ENCODE measurements around the gene STK11IP. TPM values are rescaled to one million over a fixed set of nuclear protein-coding genes. Genes with fewer than 3 reads are reported as not detected.
A peak's percentile ranks its signal among the peaks of the same experiment; 100 is the strongest.

The STK11IP gene, protein sequence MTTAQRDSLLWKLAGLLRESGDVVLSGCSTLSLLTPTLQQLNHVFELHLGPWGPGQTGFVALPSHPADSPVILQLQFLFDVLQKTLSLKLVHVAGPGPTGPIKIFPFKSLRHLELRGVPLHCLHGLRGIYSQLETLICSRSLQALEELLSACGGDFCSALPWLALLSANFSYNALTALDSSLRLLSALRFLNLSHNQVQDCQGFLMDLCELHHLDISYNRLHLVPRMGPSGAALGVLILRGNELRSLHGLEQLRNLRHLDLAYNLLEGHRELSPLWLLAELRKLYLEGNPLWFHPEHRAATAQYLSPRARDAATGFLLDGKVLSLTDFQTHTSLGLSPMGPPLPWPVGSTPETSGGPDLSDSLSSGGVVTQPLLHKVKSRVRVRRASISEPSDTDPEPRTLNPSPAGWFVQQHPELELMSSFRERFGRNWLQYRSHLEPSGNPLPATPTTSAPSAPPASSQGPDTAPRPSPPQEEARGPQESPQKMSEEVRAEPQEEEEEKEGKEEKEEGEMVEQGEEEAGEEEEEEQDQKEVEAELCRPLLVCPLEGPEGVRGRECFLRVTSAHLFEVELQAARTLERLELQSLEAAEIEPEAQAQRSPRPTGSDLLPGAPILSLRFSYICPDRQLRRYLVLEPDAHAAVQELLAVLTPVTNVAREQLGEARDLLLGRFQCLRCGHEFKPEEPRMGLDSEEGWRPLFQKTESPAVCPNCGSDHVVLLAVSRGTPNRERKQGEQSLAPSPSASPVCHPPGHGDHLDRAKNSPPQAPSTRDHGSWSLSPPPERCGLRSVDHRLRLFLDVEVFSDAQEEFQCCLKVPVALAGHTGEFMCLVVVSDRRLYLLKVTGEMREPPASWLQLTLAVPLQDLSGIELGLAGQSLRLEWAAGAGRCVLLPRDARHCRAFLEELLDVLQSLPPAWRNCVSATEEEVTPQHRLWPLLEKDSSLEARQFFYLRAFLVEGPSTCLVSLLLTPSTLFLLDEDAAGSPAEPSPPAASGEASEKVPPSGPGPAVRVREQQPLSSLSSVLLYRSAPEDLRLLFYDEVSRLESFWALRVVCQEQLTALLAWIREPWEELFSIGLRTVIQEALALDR
- polyA plus RNA-seq (2013, experiment 1 of 2) = 17.4 TPM
- polyA plus RNA-seq (2013, experiment 2 of 2) = 14.3 TPM

DNA sequence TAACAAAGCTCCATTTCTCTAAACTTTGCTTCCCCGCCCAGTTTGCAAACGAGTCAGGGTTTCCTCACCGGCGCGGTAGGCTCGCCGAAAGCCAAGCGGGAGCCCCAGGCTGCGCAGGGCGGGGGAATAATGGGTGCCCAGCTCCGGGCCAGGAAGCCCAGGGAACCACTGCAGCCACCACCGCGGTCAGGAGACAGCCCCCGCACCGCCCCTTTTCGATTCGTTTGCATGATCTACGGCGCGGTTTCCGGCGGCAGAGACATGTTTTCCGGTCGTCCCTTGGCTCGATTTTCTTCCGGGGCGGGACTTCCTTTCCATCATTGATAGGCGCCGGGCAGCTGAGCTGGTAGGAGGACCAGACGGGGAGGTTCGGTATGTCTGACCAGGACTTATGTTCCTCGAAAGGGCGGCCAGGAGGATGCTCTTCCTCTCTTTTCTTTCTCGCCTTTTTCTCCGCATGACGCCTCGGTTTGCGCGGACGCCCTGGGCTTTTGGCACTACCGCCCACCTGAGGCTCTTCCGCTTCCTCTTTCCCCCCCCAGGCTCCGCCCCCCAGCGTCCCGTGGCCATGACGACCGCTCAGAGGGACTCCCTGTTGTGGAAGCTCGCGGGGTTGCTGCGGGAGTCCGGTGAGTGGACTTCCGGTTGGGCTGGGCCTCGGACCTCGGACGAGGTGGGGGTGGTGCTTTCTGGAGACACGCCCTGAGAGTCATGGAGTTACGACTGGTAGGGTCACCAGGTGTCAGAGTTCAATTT is at the start of gene STK11IP:
TSS of gene STK11IP (plus strand) at position 306 of the 756 bp plus-strand sequence. CDS start at position 569, 263 bp downstream.
- H3K9me3 ChIP-seq (ENCODE audit: control insufficient read depth, low read length) = no peaks in the 10 kb centered on the region
- H3K4me1 ChIP-seq (ENCODE audit: control insufficient read depth, insufficient read depth, low read length, poor library complexity, severe bottlenecking) = peaks cover 11% of the 10 kb centered on the region
- peak within 1 kb of the TSS; percentile 95 for H3K27ac ChIP-seq (ENCODE audit: low read depth, low read length, severe bottlenecking)
- peaks cover 11% of the 10 kb centered on the region for H3K36me3 ChIP-seq (ENCODE audit: control insufficient read depth, insufficient read depth, low read length)
- peak within 1 kb of the TSS; percentile 66 for H3K4me3 ChIP-seq (ENCODE audit: extremely low read depth, insufficient read depth, low read length, poor library complexity, severe bottlenecking)
- 0% methylated on average over 45 to 48 of the region's 57 CpGs for WGBS, 2 experiments (ENCODE audit: insufficient coverage in 2 of 2)

DNA sequence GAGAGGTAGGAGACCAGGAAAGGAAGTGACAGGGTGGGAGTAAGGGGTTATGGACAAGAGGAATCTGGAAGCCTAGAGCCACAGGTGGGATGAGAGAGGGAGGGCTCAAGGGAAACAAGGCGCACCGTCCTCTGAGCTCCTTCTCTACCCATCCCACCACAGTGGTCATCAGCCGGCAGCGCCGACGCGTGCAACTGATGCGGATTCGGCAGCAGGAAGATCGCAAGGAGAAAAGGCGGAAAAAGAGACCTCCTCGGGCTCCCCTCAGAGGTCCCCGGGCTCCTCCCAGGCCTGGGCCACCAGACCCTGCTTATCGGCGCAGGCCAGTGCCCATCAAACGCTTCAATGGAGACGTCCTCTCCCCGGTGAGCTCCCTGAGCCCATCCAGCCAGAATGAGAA is 48.7 kb upstream of the STK11IP start:
- WGBS, 2 experiments (ENCODE audit: insufficient coverage in 2 of 2) = 95 to 96% methylated on average over 10 to 16 of the region's 18 CpGs
- peaks cover 4% of the 10 kb centered on the region for H3K4me1 ChIP-seq (ENCODE audit: control insufficient read depth, insufficient read depth, low read length, poor library complexity, severe bottlenecking)
- H3K36me3 ChIP-seq (ENCODE audit: control insufficient read depth, insufficient read depth, low read length) = no peaks in the 10 kb centered on the region
- H3K9me3 ChIP-seq (ENCODE audit: control insufficient read depth, low read length) = no peaks in the 10 kb centered on the region
- no peak overlapping the region for H3K27ac ChIP-seq (ENCODE audit: low read depth, low read length, severe bottlenecking)
- H3K4me3 ChIP-seq (ENCODE audit: extremely low read depth, insufficient read depth, low read length, poor library complexity, severe bottlenecking) = no peak overlapping the region

DNA sequence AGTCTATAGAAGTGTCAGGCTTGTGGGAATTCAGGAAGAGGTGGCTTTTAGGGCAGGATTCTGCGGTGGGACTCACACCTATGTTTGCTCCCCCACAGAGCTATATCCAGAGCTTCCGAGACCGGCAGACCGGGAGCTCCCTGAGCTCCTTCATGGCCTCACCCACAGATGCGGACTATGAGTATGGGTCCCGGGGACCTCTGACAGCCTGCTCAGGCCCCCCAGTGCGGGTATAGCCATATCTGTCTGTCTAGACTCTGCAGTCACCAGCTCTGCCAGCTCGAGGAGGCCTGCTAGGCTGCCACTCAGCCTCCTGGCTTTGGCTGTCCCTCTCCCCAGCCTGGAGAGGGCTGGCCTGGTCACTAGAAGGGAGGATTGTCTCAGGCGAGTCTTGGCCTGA is 48.0 kb upstream of the STK11IP start:
- no peaks in the 10 kb centered on the region for H3K36me3 ChIP-seq (ENCODE audit: control insufficient read depth, insufficient read depth, low read length)
- 90 to 92% methylated on average over 6 to 8 of the region's 9 CpGs for WGBS, 2 experiments (ENCODE audit: insufficient coverage in 2 of 2)
- no peaks in the 10 kb centered on the region for H3K9me3 ChIP-seq (ENCODE audit: control insufficient read depth, low read length)
- H3K4me1 ChIP-seq (ENCODE audit: control insufficient read depth, insufficient read depth, low read length, poor library complexity, severe bottlenecking) = no peaks in the 10 kb centered on the region
- no peak overlapping the region for H3K27ac ChIP-seq (ENCODE audit: low read depth, low read length, severe bottlenecking)
- no peak overlapping the region for H3K4me3 ChIP-seq (ENCODE audit: extremely low read depth, insufficient read depth, low read length, poor library complexity, severe bottlenecking)

DNA sequence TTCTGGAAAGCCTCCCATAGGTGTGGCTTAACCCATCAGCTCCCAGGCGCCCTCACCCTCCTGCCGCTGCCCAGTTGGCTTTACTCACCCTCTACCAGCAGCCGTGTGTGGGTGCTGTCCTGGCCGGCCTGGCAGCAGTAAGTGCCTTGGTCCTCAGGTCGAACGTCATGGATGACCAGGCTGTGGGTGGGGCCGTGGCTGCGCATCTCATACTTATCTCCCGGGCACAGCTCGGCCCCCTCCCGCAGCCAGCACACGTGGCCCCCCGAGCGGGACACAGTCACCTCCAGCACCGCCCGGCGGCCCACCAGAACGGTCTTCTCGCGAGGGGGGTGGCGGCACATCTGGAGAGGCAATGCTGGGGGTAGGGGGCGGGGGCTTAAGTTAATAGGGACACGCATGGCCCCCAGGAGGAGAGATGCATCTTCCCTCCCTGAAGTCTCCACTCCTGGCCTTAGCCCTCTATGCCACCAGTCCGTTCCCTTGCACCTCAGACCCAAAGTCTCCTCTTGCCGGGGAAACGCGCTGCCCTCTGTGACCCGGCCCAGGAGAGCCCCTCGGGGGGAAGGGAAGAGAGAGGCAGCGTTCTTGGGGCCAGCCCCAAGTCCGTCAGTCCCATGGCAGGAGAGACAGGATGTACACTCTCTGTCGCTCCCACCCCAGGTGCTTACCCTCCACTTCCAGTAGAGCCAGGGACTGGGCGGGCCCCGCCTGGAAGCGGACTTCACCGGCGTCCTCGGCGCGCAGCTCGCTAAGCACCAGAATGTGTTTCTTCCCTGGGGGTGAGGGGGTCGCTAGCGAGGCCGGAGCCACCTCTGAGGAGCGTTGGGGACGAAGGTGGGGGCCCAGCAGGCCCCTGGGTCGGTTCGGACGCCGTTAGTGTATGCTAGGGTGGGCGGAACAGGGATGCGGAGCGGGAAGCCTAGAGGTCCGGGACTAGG is 45.9 kb upstream of the STK11IP start:
- no peaks in the 10 kb centered on the region for H3K9me3 ChIP-seq (ENCODE audit: control insufficient read depth, low read length)
- no peaks in the 10 kb centered on the region for H3K36me3 ChIP-seq (ENCODE audit: control insufficient read depth, insufficient read depth, low read length)
- H3K27ac ChIP-seq (ENCODE audit: low read depth, low read length, severe bottlenecking) = no peak overlapping the region
- WGBS, 2 experiments (ENCODE audit: insufficient coverage in 2 of 2) = 1 to 4% methylated on average over 24 to 30 of the region's 54 CpGs
- peak overlapping the region; percentile 61 for H3K4me3 ChIP-seq (ENCODE audit: extremely low read depth, insufficient read depth, low read length, poor library complexity, severe bottlenecking)
- H3K4me1 ChIP-seq (ENCODE audit: control insufficient read depth, insufficient read depth, low read length, poor library complexity, severe bottlenecking) = no peaks in the 10 kb centered on the region

DNA sequence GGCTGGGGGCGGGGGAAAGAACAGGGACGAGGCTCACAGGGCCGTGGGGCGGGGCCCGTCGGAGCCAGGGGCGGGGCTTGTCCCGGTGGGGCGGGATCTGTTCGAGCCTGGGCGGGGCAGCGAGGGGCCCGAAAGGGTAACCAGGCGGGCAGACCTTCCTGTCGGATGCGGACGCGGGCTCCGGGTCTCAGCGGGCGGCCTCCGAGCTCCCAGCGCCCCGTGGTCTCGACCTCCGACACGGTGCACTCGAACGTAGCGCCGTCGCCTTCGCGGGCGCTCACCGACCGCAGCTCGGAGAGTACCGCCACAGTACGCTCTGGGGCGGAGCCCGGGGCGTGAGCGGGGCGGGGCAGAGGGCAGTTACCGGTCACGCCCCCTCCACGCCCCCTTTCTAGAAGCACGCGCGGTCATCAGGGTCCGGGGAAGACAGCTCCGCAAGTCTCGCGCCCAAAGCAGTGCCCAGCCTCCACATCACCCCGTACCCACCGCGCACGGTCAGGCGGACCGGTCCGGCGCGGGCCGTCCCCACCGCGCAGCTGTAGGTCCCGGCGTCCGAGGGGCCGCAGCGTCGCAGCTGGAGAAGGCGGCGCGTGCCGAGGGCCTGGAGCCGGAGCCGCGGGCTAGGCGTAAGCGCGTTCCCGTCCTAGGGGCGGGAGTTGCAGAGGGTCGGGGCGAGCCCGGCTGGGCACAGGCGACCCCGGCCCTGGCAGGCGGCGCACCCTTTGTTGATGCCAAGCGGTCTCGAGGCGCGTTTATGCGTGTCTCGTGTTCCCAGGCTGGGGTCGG is 45.1 kb upstream of the STK11IP start:
- no peaks in the 10 kb centered on the region for H3K4me1 ChIP-seq (ENCODE audit: control insufficient read depth, insufficient read depth, low read length, poor library complexity, severe bottlenecking)
- H3K9me3 ChIP-seq (ENCODE audit: control insufficient read depth, low read length) = no peaks in the 10 kb centered on the region
- 2 to 3% methylated on average over 85 to 94 of the region's 99 CpGs for WGBS, 2 experiments (ENCODE audit: insufficient coverage in 2 of 2)
- no peaks in the 10 kb centered on the region for H3K36me3 ChIP-seq (ENCODE audit: control insufficient read depth, insufficient read depth, low read length)
- peak overlapping the region; percentile 61 for H3K4me3 ChIP-seq (ENCODE audit: extremely low read depth, insufficient read depth, low read length, poor library complexity, severe bottlenecking)
- peak overlapping the region; percentile 41 for H3K27ac ChIP-seq (ENCODE audit: low read depth, low read length, severe bottlenecking)

DNA sequence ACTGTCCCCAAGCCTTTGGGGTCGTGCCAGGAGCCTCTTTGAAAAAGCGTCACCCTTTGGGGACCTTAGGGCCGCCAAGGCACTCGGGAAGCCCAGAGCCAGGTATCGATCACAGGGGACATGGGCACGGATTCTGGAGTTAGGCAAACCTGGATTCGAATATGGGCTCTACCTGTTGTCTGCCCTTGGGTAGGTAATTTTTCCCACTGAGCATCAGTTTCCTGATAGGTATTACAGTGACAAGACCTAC is 44.6 kb upstream of the STK11IP start:
- H3K36me3 ChIP-seq (ENCODE audit: control insufficient read depth, insufficient read depth, low read length) = no peaks in the 10 kb centered on the region
- no peaks in the 10 kb centered on the region for H3K9me3 ChIP-seq (ENCODE audit: control insufficient read depth, low read length)
- no peak overlapping the region for H3K27ac ChIP-seq (ENCODE audit: low read depth, low read length, severe bottlenecking)
- 56 to 57% methylated on average over 7 of the region's 7 CpGs for WGBS, 2 experiments (ENCODE audit: insufficient coverage in 2 of 2)
- no peaks in the 10 kb centered on the region for H3K4me1 ChIP-seq (ENCODE audit: control insufficient read depth, insufficient read depth, low read length, poor library complexity, severe bottlenecking)
- peak overlapping the region; percentile 61 for H3K4me3 ChIP-seq (ENCODE audit: extremely low read depth, insufficient read depth, low read length, poor library complexity, severe bottlenecking)

DNA sequence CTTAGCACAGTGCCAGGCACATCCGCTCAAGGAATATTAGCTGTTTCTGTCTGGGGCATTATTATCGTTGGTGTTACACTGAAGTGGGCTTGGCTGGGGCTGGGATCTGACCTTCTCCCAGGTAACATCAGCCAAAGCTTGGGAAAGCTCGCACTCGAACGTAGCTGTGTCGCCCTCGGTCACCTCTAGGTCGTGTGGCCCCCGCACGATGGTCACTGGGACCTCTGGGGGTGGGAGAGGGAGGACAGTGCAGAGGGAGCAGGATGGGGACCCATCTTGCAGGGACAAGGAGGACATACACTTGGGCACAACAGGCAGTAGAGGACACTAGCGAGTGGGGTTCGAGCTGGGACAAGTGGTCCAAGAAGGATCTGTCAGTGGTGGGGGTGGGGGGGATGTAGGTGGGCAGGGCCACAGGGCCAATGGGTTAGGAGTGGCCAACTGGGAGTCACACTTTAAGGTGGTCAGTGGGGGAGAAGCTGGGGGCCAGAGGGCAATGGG is 44.1 kb upstream of the STK11IP start:
- H3K4me3 ChIP-seq (ENCODE audit: extremely low read depth, insufficient read depth, low read length, poor library complexity, severe bottlenecking) = no peak overlapping the region
- H3K4me1 ChIP-seq (ENCODE audit: control insufficient read depth, insufficient read depth, low read length, poor library complexity, severe bottlenecking) = no peaks in the 10 kb centered on the region
- no peak overlapping the region for H3K27ac ChIP-seq (ENCODE audit: low read depth, low read length, severe bottlenecking)
- H3K9me3 ChIP-seq (ENCODE audit: control insufficient read depth, low read length) = no peaks in the 10 kb centered on the region
- no peaks in the 10 kb centered on the region for H3K36me3 ChIP-seq (ENCODE audit: control insufficient read depth, insufficient read depth, low read length)
- 79 to 89% methylated on average over 12 of the region's 12 CpGs for WGBS, 2 experiments (ENCODE audit: insufficient coverage in 2 of 2)

DNA sequence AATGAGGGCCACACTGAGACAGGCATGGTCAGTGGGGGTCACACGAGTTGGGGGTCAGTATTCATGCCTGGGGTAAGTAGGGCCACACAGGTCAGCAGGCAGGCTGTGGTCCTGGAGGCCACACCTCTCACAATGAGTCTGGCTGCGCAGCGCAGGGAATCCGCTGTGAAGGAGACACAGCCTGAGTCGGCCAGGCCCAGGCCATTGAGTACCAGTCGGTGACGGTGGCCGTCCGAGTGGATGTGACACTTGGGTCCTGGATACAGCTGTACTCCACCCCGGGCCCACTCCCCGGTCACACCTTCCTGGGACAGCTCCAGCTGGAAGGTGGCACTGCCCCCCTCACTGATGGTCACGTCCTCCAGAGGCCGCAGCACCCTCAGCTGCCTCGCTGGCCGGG is 43.3 kb upstream of the STK11IP start:
- Histone ChIP-seq H3K9me3 (ENCODE audit: control insufficient read depth, low read length) (no peaks in the 10 kb centered on the region), H3K4me1 (ENCODE audit: control insufficient read depth, insufficient read depth, low read length, poor library complexity, severe bottlenecking) (no peaks in the 10 kb centered on the region), H3K27ac (ENCODE audit: low read depth, low read length, severe bottlenecking) (no peak overlapping the region), H3K36me3 (ENCODE audit: control insufficient read depth, insufficient read depth, low read length) (peaks cover 2% of the 10 kb centered on the region), H3K4me3 (ENCODE audit: extremely low read depth, insufficient read depth, low read length, poor library complexity, severe bottlenecking) (no peak overlapping the region)
- 94 to 97% methylated on average over 11 of the region's 15 CpGs for WGBS, 2 experiments (ENCODE audit: insufficient coverage in 2 of 2)

DNA sequence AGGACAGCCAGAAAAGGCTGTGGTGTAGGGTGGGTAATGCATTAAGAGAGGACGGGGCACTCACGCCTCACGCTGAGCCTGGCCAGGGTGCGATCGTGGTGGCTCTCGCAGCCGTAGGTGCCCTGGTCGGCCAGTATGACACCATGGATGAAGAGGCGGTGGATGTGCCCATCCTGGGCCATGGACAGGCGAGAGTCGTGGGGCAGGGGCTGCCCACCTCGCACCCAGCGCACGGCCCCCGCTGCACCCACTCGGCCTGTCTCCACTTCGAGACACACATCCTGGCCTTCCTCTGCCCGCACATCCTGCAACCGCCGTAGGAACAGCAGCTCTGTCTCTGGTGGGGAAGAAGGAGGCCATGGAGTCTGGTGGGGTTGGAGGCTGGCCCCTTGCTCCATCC is 41.7 kb upstream of the STK11IP start:
- no peak overlapping the region for H3K27ac ChIP-seq (ENCODE audit: low read depth, low read length, severe bottlenecking)
- H3K36me3 ChIP-seq (ENCODE audit: control insufficient read depth, insufficient read depth, low read length) = peaks cover 2% of the 10 kb centered on the region
- 91 to 95% methylated on average over 15 to 17 of the region's 20 CpGs for WGBS, 2 experiments (ENCODE audit: insufficient coverage in 2 of 2)
- H3K4me1 ChIP-seq (ENCODE audit: control insufficient read depth, insufficient read depth, low read length, poor library complexity, severe bottlenecking) = peaks cover 8% of the 10 kb centered on the region
- no peak overlapping the region for H3K4me3 ChIP-seq (ENCODE audit: extremely low read depth, insufficient read depth, low read length, poor library complexity, severe bottlenecking)
- no peaks in the 10 kb centered on the region for H3K9me3 ChIP-seq (ENCODE audit: control insufficient read depth, low read length)
